Measurements from ENCODE around the gene DKC1. TPM values are rescaled to one million over a fixed set of nuclear protein-coding genes. Genes with fewer than 3 reads are reported as not detected.
"Not testable (repeated sequence)": the region's sequence is repeated elsewhere in the genome, so short reads cannot be mapped to it uniquely, and the experiment has no call there.

The DKC1 gene
- polyA plus RNA-seq, 4 donors, result 49.1 to 62.9 (median 59.5) TPM

GRCh38 chrX:154815274-154815818 is 52.7 kb downstream of the DKC1 start:
- no peak for DNase-seq (ENCODE audit: low read depth in 4 of 4, low spot score in 3 of 4)

GRCh38 chrX:154816326-154816898 is 53.7 kb downstream of the DKC1 start:
- DNase-seq (ENCODE audit: low read depth in 4 of 4, low spot score in 3 of 4), result not testable (repeated sequence)

- DNase-seq (ENCODE audit: low read depth in 4 of 4, low spot score in 3 of 4), result not testable (repeated sequence)
Measured at GRCh38 chrX:154817048-154817618, 54.5 kb downstream of the DKC1 start.

- no peak for DNase-seq (ENCODE audit: low read depth in 4 of 4, low spot score in 3 of 4)
Measured at GRCh38 chrX:154818916-154819770, 56.5 kb downstream of the DKC1 start.

- DNase-seq (ENCODE audit: low read depth in 4 of 4, low spot score in 3 of 4), result no peak
Measured at GRCh38 chrX:154819771-154820341, 57.2 kb downstream of the DKC1 start.

GRCh38 chrX:154821523-154821922 is 58.9 kb downstream of the DKC1 start:
- DNase-seq (ENCODE audit: low read depth in 4 of 4, low spot score in 3 of 4), result no peak

GRCh38 chrX:154822029-154822428 is 59.4 kb downstream of the DKC1 start:
- no peak for DNase-seq (ENCODE audit: low read depth in 4 of 4, low spot score in 3 of 4)

GRCh38 chrX:154824638-154825037 is 62.0 kb downstream of the DKC1 start:
- no peak for DNase-seq (ENCODE audit: low read depth in 4 of 4, low spot score in 3 of 4)

- not testable (repeated sequence) for DNase-seq (ENCODE audit: low read depth in 4 of 4, low spot score in 3 of 4)
Measured at GRCh38 chrX:154825586-154825985, 62.9 kb downstream of the DKC1 start.

Other genes with a start within 250 kb of the DKC1 start
- gene FAM3A, start 246.6 kb upstream of the DKC1 start, polyA plus RNA-seq (ENCODE audit: insufficient read length in 4 of 4), result 10 to 100 TPM; 28.3 to 44.5 (median 37.2) TPM
- gene G6PD, start 216.0 kb upstream of the DKC1 start, polyA plus RNA-seq (ENCODE audit: insufficient read length in 4 of 4), result 10 to 100 TPM; 38.0 to 43.2 (median 41.0) TPM
- 10 to 100 TPM; 15.2 to 20.1 (median 16.7) TPM for gene IKBKG, start 215.2 kb upstream of the DKC1 start, polyA plus RNA-seq (ENCODE audit: insufficient read length in 4 of 4)
- not detected for gene CTAG1A, start 177.7 kb upstream of the DKC1 start, polyA plus RNA-seq (ENCODE audit: insufficient read length in 4 of 4)
- not detected for gene CTAG1B, start 143.6 kb upstream of the DKC1 start, polyA plus RNA-seq (ENCODE audit: insufficient read length in 4 of 4)
- not detected for gene CTAG2, start 109.3 kb upstream of the DKC1 start, polyA plus RNA-seq (ENCODE audit: insufficient read length in 4 of 4)
- 1 to 10 TPM; 1.5 to 3.2 (median 2.4) TPM for gene GAB3, start 11.8 kb upstream of the DKC1 start, polyA plus RNA-seq (ENCODE audit: insufficient read length in 4 of 4)
- 10 to 100 TPM; 31.4 to 40.7 (median 34.2) TPM for gene MPP1, start 42.6 kb downstream of the DKC1 start, polyA plus RNA-seq (ENCODE audit: insufficient read length in 4 of 4)
- not detected for gene SMIM9, start 71.8 kb downstream of the DKC1 start, polyA plus RNA-seq (ENCODE audit: insufficient read length in 4 of 4)
- 10 to 100 TPM; 15.4 to 25.1 (median 19.2) TPM for gene F8A1, start 123.5 kb downstream of the DKC1 start, polyA plus RNA-seq (ENCODE audit: insufficient read length in 4 of 4)

Data from right renal pelvis (tissue), 4 donors.